Posterior vena cava (tissue), 2 donors: ENCODE measurements around the gene MSLN. TPM values are rescaled to one million over a fixed set of nuclear protein-coding genes. Genes with fewer than 3 reads are reported as not detected.

Source experiments
- DNase-seq: peaks from one replicate; pipeline ENCODE4 v3.0.0-alpha.2; 2020; ENCODE audit warnings: low spot score
- intact Hi-C, 2 donors: fragments of 100-400 bp; cut with DNase I; formaldehyde crosslinking; loops; one replicate each; pipeline versions ENCODE4 v1.14.1 to v1.14.2; 2022 to 2023
- total RNA-seq, 2 donors: library from RNA; stranded (reverse); fragmentation: NEBNext Ultra II Directional; extraction: Animal tissue kit (Norgen Biotek cat#: 25700); gene quantifications; one replicate each; pipeline ENCODE4 v1.2.1, GENCODE V29; 2021
- donor health status: DM: yes; HTN: yes; CAD: no.
- donor health status: DM: yes; HTN: yes; CAD: no.

Gene MSLN
- total RNA-seq, 2 donors from 2014 or later, result 0.29 to 0.37 TPM

DNA sequence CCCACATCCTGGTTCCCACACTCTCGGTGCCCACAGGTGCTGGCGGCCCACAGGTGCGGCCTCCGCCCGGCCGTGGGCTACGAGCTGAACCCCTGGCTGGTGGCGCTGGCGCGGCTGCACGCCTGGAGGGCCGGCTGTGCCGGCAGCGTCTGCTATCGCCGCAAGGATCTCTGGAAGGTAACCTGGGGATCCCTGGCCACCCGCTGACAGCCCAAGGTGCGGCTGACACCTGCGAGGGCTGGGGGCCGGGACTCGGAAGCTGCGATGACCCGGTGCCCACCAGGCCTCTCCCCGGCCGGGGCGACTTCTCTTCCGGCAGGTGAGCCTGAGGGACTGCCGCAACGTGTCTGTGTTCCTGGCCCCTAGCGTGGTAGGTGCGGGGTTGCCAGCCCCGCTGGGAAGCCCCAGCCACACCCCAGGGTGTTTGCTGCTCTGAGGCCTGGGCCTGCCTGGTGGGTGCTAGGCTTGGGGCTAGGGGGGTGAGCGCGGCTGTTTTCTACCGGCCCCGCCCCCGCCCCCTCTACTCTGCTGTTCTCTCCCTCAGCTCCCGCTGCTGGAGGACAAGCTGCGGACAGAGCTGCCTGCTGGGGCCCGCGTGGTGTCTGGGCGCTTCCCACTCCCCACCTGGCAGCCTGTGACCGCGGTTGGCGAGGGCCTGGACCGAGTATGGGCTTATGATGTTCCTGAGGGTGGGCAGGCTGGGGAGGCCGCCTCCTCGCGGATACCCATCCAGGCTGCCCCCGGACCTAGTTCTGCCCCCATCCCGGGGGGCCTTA lies 38.6 kb upstream of the MSLN start:
- DNase-seq, result no peak
- intact Hi-C loops, result no loop called here

DNA sequence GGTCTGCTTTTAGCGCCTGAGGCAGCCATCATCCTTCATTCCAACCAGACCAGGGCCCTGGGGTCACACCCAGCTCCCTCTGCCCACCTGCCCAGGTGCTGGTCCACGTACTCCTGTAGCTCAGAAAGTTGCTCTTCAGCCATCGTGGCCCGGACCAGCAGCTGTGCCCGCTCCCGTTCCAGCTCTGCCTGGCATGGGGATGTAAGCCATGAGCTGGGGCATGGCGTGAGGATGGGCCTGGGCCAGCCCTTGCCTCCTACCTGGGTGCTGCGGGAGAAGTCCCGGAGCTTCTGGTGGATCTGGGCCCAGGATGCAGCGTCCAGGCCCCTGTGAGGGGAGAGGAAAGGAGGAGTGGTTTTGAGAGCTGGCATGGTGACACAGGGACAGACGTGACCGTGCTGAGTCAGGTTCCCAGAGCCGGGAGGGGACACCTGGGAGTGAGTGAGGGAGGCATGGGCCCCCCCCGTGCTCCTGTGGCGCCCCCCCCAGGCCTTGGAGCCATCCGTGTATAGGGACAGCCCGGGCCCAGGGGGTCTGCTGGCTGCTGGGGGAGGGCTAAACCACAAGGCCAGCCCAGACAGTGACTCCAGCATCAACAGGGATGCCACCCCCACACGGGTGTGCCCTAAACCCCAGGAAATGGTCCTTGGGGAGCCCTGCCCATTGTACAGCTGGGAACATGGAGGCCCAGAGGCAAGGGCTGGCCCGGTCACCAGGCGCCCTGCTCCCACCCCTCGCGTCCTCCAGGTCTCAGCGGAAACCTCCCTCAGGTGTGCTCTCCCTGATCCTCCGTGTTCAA lies 37.5 kb upstream of the MSLN start:
- no peak for DNase-seq
- intact Hi-C loops, result no loop called here

DNA sequence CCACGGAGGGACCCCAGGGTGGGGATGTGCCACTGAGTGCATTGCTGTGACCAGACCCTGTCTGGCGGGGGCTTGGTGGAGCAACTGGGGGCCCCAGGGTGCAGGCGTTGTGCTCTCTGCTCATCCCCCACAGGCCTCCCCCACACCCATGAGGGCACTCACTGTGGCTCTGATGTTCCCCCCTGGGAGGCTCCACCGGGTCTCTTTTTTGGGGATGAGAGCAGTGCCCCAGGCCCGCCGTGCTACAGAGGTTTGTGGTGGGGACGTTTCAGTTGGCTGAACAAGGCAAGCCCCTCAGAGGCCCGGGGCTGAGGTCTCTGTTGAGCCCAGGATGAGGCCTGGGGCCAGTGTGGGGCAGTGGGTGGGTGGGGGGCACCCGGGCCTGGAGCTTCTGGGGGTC lies 36.8 kb upstream of the MSLN start:
- DNase-seq, result no peak
- intact Hi-C loops, result no loop called here

- intact Hi-C loops, result no loop called here
- DNase-seq, result no peak
Measured at GRCh38 chr16:724188-725040, 36.1 kb upstream of the MSLN start.

- intact Hi-C loops, result no loop called here
- no peak for DNase-seq
Measured at GRCh38 chr16:725041-725376, 35.5 kb upstream of the MSLN start.

GRCh38 chr16:725463-726187 lies 34.9 kb upstream of the MSLN start:
- intact Hi-C loops, result no loop called here
- DNase-seq, result no peak

DNA sequence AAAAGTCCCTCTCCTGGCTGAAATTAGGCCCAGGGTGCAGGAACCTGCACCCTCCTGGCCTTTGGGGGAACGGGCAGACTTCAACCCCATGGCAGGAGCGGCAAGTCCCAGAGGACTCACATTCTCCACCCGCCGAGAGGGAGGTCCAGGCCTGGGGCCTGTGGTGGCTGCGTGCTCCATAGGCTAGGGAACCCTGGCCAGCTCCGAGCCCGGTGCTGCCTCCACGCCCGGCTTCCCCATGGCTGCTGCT lies 34.4 kb upstream of the MSLN start:
- DNase-seq, result no peak

DNA sequence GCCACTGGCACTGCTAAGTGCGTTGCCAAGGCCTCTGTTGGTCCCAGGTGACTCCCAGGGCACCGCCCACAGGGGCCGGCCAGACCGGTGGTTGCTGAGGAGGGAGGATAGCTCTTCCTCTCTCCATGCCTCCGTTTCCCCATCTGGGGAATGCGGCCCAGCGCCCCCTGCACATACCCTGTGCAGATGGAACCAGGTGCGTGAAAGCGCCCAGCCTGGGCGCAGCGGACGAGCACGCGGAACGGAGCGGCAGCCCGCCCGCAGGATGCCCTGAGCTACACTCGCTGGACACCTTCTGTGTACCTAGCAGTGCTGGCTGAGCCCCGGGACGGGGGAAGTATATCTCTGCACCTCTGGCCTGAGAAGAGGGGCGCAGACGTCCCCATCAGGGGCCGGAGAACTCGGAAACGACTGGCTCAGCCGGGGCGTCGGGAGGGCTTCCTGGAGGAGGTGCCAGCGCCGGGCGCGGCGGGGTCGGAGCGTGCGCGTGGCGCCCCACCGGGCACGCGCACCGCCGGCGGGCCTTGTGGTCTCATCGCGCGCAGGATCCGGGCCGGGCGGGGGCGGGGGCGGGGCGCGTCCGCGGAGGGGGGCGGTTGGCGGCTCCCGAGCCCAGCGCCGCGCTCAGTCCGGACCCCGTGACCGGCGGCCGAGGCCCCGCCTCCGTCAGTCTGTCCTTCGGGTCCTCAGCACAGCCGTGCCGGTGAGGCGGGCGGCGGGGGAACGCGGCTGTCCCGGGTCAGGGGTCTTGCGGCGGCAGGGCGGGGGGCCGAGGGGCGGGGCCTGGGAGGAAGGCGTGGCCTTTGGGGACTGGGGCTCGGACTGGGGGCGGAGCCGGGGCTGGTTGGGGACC lies 33.9 kb upstream of the MSLN start, which contains the start of the genes CCDC78 and HAGHL:
Gene CCDC78, minus strand, starts transcription at position 6 of the 853 bp plus-strand sequence. CDS start 76 bp downstream, outside the sequence.
Gene HAGHL, plus strand, starts transcription at position 669 of the 853 bp plus-strand sequence. CDS start 404 bp downstream, outside the sequence.
- intact Hi-C loops, result no loop called here
- DNase-seq, result no peak

More for the DNA sequence above, 34.4 kb upstream of the MSLN start:
- intact Hi-C loops, result no loop called here

GRCh38 chr16:727291-727977 lies 33.1 kb upstream of the MSLN start:
- intact Hi-C loops, result no loop called here
- DNase-seq, result no peak

DNA sequence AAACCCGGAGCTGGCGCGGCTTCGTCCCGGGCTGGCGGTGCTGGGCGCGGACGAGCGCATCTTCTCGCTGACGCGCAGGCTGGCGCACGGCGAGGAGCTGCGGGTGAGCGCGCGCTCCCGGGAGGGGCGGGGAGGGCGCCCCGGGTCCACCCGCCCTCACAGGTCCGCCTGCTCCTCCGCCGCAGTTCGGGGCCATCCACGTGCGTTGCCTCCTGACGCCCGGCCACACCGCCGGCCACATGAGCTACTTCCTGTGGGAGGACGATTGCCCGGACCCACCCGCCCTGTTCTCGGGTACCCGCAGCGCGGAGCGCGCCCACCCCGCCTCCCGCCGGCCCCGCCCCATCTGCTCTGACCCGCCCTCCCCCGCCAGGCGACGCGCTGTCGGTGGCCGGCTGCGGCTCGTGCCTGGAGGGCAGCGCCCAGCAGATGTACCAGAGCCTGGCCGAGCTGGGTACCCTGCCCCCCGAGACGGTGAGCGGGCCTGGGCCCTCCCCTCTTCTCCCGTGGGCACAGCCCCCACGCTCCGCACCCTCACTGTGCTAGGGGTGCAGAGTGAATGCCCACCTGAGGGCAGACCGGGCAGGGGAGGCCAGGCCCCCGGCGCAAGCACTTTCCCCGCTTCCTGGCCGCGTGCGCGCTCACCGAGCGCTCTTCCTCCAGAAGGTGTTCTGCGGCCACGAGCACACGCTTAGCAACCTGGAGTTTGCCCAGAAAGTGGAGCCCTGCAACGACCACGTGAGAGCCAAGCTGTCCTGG lies 32.2 kb upstream of the MSLN start:
- DNase-seq, result peak; percentile 91
- intact Hi-C loops, result no loop called here

- intact Hi-C loops, result no loop called here
Measured at GRCh38 chr16:728890-729744, 31.4 kb upstream of the MSLN start.

DNA sequence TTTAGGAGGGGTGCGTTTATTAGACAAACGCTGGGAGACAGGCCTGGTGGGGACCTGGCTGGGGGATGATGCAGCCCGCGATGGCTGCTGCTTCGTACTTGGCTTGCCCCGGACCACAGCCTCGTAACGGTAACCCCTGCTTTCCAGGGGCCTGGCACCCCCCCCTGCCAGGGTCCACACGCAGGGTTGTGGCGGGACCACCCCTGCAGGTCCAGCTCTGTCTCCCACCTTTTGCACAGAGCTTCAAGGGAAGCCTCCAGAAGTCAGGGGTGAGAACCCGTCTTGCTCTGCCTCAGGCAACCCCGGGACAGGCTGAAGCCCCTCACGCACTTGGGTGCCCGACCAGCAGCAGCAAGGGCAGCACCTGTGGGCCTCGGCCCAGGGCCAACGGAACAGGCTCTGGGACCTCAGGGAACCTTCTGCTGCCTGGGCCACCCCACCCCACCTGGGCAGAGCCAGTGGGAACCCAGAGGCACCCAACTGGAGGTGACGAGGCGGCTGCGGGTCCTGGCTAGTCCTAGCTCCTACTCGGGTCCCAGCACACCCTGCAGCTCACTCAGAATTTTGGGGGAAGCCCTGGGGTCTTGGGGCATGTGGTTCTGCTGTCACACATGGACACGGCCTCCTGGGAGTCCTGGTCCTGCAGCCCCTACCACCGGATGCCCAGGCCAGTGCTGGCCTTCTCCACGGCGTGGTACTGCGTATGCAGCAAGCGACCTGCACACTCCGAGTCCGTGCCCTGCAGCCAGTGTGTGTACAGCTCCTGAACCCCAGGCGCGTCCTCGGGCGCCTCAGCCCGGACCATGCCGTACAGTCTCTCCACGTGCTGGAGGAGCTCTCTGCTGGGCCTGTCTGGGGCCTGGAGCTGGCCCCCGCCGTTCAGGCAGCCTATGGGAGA lies 30.5 kb upstream of the MSLN start:
- no peak for DNase-seq
- intact Hi-C loops, result no loop called here

More at GRCh38 chr16:728890-729744, 31.4 kb upstream of the MSLN start:
- DNase-seq, result no peak

GRCh38 chr16:730666-731509 lies 29.6 kb upstream of the MSLN start:
- no peak for DNase-seq
- intact Hi-C loops, result no loop called here

GRCh38 chr16:732332-732731 lies 28.2 kb upstream of the MSLN start:
- intact Hi-C loops, result no loop called here
- no peak for DNase-seq
